Stomach (tissue), 9 donors: ENCODE measurements around the gene SULT1C2. TPM values are rescaled to one million over a fixed set of nuclear protein-coding genes. Genes with fewer than 3 reads are reported as not detected.
A peak's percentile ranks its signal among the peaks of the same experiment; 100 is the strongest.

ENCODE experiments used
- DNase-seq, 2 donors: peaks; one replicate each; pipeline versions ENCODE4 v3.0.0 to v3.0.0-alpha.2; 2013 to 2019
- H3K27ac ChIP-seq, 5 donors: fragments of 200-600 bp in 4 of 5; sonication (generic) in 4 of 5; one replicate each; pipeline ENCODE4 v1.5.1; 2013 to 2019; ENCODE audit warnings: mild to moderate bottlenecking in 1 of 5, moderate library complexity in 1 of 5
- H3K27me3 ChIP-seq, 3 donors: fragments of 200-600 bp; sonication (generic); one replicate each; pipeline ENCODE4 v1.5.1; 2017 to 2019; ENCODE audit warnings: mixed run types in 1 of 3
- H3K36me3 ChIP-seq, 4 donors: fragments of 200-600 bp; sonication (generic); 1 replicate in 3 of 4; 2 replicates in 1 of 4; pipeline ENCODE4 v1.5.1; 2016 to 2019
- H3K4me1 ChIP-seq, 4 donors: fragments of 200-600 bp; sonication (generic); one replicate each; pipeline ENCODE4 v1.5.1; 2016 to 2019
- H3K4me3 ChIP-seq, 4 donors: fragments of 200-600 bp; sonication (generic) in 3 of 4; one replicate each; pipeline ENCODE4 v1.5.1; 2016 to 2019; ENCODE audit warnings: mild to moderate bottlenecking in 1 of 4
- H3K9me3 ChIP-seq, 4 donors: fragments of 200-600 bp; sonication (generic); one replicate each; pipeline ENCODE4 v1.5.1; 2016 to 2019
- CTCF ChIP-seq, 7 experiments: fragments of 450-650 bp in 4 of 7; fragments of 200-600 bp in 3 of 7; sonication (generic) in 3 of 7; IDR thresholded peaks; one replicate each; pipeline ENCODE4 v1.5.1; 2016 to 2019; ENCODE audit warnings: antibody characterized with exemption in 7 of 7, control low read depth in 2 of 7, mild to moderate bottlenecking in 1 of 7
- EP300 ChIP-seq: sonication (generic); formaldehyde crosslinking; IDR thresholded peaks from one replicate; pipeline ENCODE4 v1.6.1; 2017; ENCODE audit warnings: antibody characterized with exemption
- POLR2A ChIP-seq, 4 donors: fragments of 450-650 bp; IDR thresholded peaks; one replicate each; pipeline ENCODE4 v1.6.1; 2016; ENCODE audit warnings: antibody characterized with exemption in 4 of 4, control low read depth in 2 of 4, mild to moderate bottlenecking in 1 of 4, moderate library complexity in 1 of 4
- POLR2AphosphoS5 ChIP-seq, 3 donors: sonication (generic); formaldehyde crosslinking; IDR thresholded peaks; one replicate each; pipeline ENCODE4 v1.6.1; 2016; ENCODE audit warnings: antibody characterized with exemption in 3 of 3
- WGBS, 5 donors: extraction: QIAGEN DNeasy Blood & Tissue Kit in 3 of 5; methylation state at CpG; one replicate each; pipeline versions ENCODE4 v1.1.5 to v1.1.7; 2013 to 2018; 5-methylcytosine and 5-hydroxymethylcytosine counted together
- intact Hi-C: fragments of 100-400 bp; cut with DNase I; formaldehyde crosslinking; loops from one replicate; pipeline ENCODE4 v1.15.1; 2023; ENCODE audit warnings: low total_unique reads
- polyA plus RNA-seq, 3 donors: library from polyadenylated mRNA; stranded (reverse); fragments of 200-250 nt; gene quantifications; one replicate each; pipeline ENCODE4 v1.2.3, GENCODE V29; 2013
- total RNA-seq, 5 donors: library from RNA; depleted of rRNA; stranded (reverse); fragments of >200 nt; gene quantifications; one replicate each; pipeline versions ENCODE4 v1.1.0 to v1.2.3, GENCODE V29; 2014 to 2016
- donor health status: healthy with polysubstance abuse.
- donor health status: Bipolar disorder and iron deficiency.
- donor health status: healthy.

SULT1C2 gene
- total and polyA plus RNA-seq, 8 donors = 1.4 to 259 (median 80.3) TPM

- intact Hi-C loops = no loop called here
- WGBS, 5 donors = 75 to 84% (median 77%) methylated on average over 4 of the region's 4 CpGs
- no peak overlapping the region for H3K27ac ChIP-seq
- no peaks in the 10 kb centered on the region for H3K9me3 ChIP-seq
- TF ChIP-seq EP300 = no peak
- no peaks in the 10 kb centered on the region for H3K27me3 ChIP-seq
- H3K4me1 ChIP-seq = peaks cover 0 to 3% (median 0%) of the 10 kb centered on the region in 4 donors
- DNase-seq = no peak
- H3K4me3 ChIP-seq = no peak overlapping the region
- no peaks in the 10 kb centered on the region for H3K36me3 ChIP-seq
Observed at GRCh38 chr2:108293850-108294249, 5.2 kb downstream of the SULT1C2 start.

GRCh38 chr2:108297436-108298141, 8.9 kb downstream of the SULT1C2 start:
- WGBS, 5 donors = 85 to 90% (median 87%) methylated on average over 9 of the region's 9 CpGs
- no peaks in the 10 kb centered on the region for H3K9me3 ChIP-seq
- no peak overlapping the region for H3K27ac ChIP-seq
- no peak for DNase-seq
- no peak for TF ChIP-seq CTCF (IDR thresholded peaks at IDR 0.05)
- no peak for TF ChIP-seq POLR2AphosphoS5 (IDR thresholded peaks at IDR 0.05)
- TF ChIP-seq POLR2A (IDR thresholded peaks at IDR 0.05) = no peak
- no peak for TF ChIP-seq EP300
- H3K27me3 ChIP-seq = no peaks in the 10 kb centered on the region
- no peaks in the 10 kb centered on the region for H3K36me3 ChIP-seq
- H3K4me3 ChIP-seq = no peak overlapping the region
- intact Hi-C loops = no loop called here
- H3K4me1 ChIP-seq = peaks cover 0 to 3% (median 0%) of the 10 kb centered on the region in 4 donors

- Histone ChIP-seq H3K36me3 (no peaks in the 10 kb centered on the region), H3K27ac (peak overlapping the region in 4 of 5 donors; percentile 15 to 56 (median 38)), H3K9me3 (no peaks in the 10 kb centered on the region), H3K27me3 (no peaks in the 10 kb centered on the region), H3K4me3 (no peak overlapping the region), H3K4me1 (no peaks in the 10 kb centered on the region)
- intact Hi-C loops = no loop called here
- TF ChIP-seq POLR2A (IDR thresholded peaks at IDR 0.05) (no peak), EP300 (no peak), POLR2AphosphoS5 (IDR thresholded peaks at IDR 0.05) (peak in 2 of 3 donors; percentile 46 to 76)
- 47 to 62% (median 52%) methylated on average over 7 of the region's 7 CpGs for WGBS, 5 donors
- DNase-seq = peak; percentile 51 to 60
Observed at GRCh38 chr2:108301558-108301957, 12.9 kb downstream of the SULT1C2 start.

- DNase-seq = no peak
- no peaks in the 10 kb centered on the region for H3K36me3 ChIP-seq
- no peak overlapping the region for H3K4me3 ChIP-seq
- no peaks in the 10 kb centered on the region for H3K9me3 ChIP-seq
- intact Hi-C loops = no loop called here
- no peaks in the 10 kb centered on the region for H3K27me3 ChIP-seq
- 72 to 89% (median 78%) methylated on average over 2 of the region's 2 CpGs for WGBS, 5 donors
- H3K4me1 ChIP-seq = no peaks in the 10 kb centered on the region
- TF ChIP-seq POLR2AphosphoS5 (IDR thresholded peaks at IDR 0.05) (no peak), EP300 (no peak), CTCF (IDR thresholded peaks at IDR 0.05) (no peak), POLR2A (IDR thresholded peaks at IDR 0.05) (no peak)
- no peak overlapping the region for H3K27ac ChIP-seq
Observed at GRCh38 chr2:108304975-108305374, 16.3 kb downstream of the SULT1C2 start.

- Histone ChIP-seq H3K27ac (no peak overlapping the region), H3K9me3 (no peaks in the 10 kb centered on the region), H3K27me3 (no peaks in the 10 kb centered on the region), H3K4me1 (no peaks in the 10 kb centered on the region), H3K36me3 (no peaks in the 10 kb centered on the region), H3K4me3 (no peak overlapping the region)
- TF ChIP-seq POLR2AphosphoS5 (IDR thresholded peaks at IDR 0.05) = no peak
- intact Hi-C loops = no loop called here
- WGBS, 5 donors = 94 to 98% (median 95%) methylated on average over 2 of the region's 2 CpGs
- DNase-seq = no peak
Observed at GRCh38 chr2:108305901-108306300, 17.2 kb downstream of the SULT1C2 start.

- Histone ChIP-seq H3K27me3 (no peaks in the 10 kb centered on the region), H3K36me3 (no peaks in the 10 kb centered on the region), H3K4me3 (no peak overlapping the region), H3K9me3 (no peaks in the 10 kb centered on the region), H3K4me1 (peaks cover 0 to under 1% (median 0%) of the 10 kb centered on the region in 4 donors), H3K27ac (no peak overlapping the region)
- intact Hi-C loops = no loop called here
- DNase-seq = peak in 1 of 2 donors; percentile 47
- TF ChIP-seq CTCF (IDR thresholded peaks at IDR 0.05) = no peak
- no peak for TF ChIP-seq POLR2A (IDR thresholded peaks at IDR 0.05)
- TF ChIP-seq EP300 = no peak
- no peak for TF ChIP-seq POLR2AphosphoS5 (IDR thresholded peaks at IDR 0.05)
Observed at GRCh38 chr2:108309903-108310302, 21.2 kb downstream of the SULT1C2 start.
